Measurements from ENCODE around the gene FREM2.
A peak's percentile ranks its signal among the peaks of the same experiment; 100 is the strongest.

FREM2 gene

DNA sequence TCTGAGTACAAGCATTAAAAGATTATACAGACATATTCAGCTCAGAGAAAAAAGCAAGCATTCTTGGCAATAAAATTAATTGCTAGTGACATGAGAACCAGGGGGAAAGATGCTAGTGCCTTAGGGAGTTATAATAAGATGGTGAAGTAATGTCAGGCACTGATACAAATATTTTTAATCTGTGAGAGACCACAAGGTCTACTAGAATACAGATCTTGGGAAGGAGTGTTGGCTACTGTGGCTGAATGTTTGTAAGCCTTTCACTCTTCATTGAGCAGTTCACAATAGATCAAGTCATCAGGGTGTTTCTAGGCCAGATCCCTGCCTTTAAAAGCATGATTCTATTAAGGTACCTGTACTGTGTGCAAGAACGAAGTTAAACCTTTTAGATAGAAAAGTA, 16.4 kb downstream of the FREM2 start:
- Histone ChIP-seq H3K27ac (ENCODE audit: low read length) (no peak overlapping the region), H3K4me1 (ENCODE audit: low read length) (0 out of 2 replicates have a peak, but pooled peaks cover 12% of the 10 kb centered on the region), H3K4me2 (ENCODE audit: low read depth, low read length) (no peak overlapping the region), H3K9me3 (replicated peaks; ENCODE audit: insufficient read depth, low read length) (no peaks in the 10 kb centered on the region), H3K27me3 (replicated peaks; ENCODE audit: insufficient read depth, low read length) (no peaks in the 10 kb centered on the region), H3K36me3 (replicated peaks; ENCODE audit: insufficient read depth, low read length) (no peaks in the 10 kb centered on the region), H4K20me1 (ENCODE audit: insufficient read depth, low read length) (no peaks in the 10 kb centered on the region), H3K79me2 (ENCODE audit: low read length) (no peaks in the 10 kb centered on the region), H3K9ac (ENCODE audit: low read length) (no peak overlapping the region), H3K4me3 (ENCODE audit: low read length) (no peak overlapping the region), H2AFZ (ENCODE audit: low read length) (no peak overlapping the region), H3F3A (ENCODE audit: insufficient read depth, low read length) (no peaks in the 10 kb centered on the region), H3K9me2 (replicated peaks; ENCODE audit: insufficient read depth, low read length) (no peaks in the 10 kb centered on the region)
- TF ChIP-seq EZH2phosphoT487 (IDR thresholded peaks at IDR 0.05; ENCODE audit: low read length) = no peak
- TF ChIP-seq, protein P1, sequence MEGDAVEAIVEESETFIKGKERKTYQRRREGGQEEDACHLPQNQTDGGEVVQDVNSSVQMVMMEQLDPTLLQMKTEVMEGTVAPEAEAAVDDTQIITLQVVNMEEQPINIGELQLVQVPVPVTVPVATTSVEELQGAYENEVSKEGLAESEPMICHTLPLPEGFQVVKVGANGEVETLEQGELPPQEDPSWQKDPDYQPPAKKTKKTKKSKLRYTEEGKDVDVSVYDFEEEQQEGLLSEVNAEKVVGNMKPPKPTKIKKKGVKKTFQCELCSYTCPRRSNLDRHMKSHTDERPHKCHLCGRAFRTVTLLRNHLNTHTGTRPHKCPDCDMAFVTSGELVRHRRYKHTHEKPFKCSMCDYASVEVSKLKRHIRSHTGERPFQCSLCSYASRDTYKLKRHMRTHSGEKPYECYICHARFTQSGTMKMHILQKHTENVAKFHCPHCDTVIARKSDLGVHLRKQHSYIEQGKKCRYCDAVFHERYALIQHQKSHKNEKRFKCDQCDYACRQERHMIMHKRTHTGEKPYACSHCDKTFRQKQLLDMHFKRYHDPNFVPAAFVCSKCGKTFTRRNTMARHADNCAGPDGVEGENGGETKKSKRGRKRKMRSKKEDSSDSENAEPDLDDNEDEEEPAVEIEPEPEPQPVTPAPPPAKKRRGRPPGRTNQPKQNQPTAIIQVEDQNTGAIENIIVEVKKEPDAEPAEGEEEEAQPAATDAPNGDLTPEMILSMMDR (IDR thresholded peaks at IDR 0.05; ENCODE audit: low read length) = no peak
- TF ChIP-seq EZH2 (optimal IDR thresholded peaks at IDR 0.05; ENCODE audit: low read depth, low read length) = no peak
- no peak for DNase-seq

DNA sequence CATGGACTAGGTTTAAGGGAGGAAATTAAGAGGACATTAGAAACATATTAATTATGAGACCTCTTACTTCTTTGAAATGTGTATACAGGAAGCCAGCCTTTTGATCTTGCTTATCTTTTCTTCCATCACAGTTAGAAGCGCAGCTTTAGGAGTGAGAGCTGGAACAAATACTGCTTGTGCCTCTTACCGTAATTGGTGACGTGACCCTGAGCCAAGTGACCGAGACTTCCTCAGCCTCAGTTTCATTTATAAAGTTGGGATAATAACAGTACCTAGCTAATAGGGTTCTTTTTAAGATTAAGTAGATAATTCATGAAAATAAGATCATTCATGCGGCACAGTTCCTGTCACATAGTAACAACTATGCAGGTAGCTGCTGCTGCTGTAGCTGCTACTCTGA, 18.5 kb downstream of the FREM2 start:
- no peak overlapping the region for H3K27ac ChIP-seq (ENCODE audit: low read length)
- no peaks in the 10 kb centered on the region for H4K20me1 ChIP-seq (ENCODE audit: insufficient read depth, low read length)
- no peaks in the 10 kb centered on the region for H3K27me3 ChIP-seq (replicated peaks; ENCODE audit: insufficient read depth, low read length)
- no peak overlapping the region for H3K4me3 ChIP-seq (ENCODE audit: low read length)
- H3K4me2 ChIP-seq (ENCODE audit: low read depth, low read length) = no peak overlapping the region
- TF ChIP-seq EZH2phosphoT487 (IDR thresholded peaks at IDR 0.05; ENCODE audit: low read length) = no peak
- no peak for TF ChIP-seq EZH2 (optimal IDR thresholded peaks at IDR 0.05; ENCODE audit: low read depth, low read length)
- TF ChIP-seq, protein P1 (IDR thresholded peaks at IDR 0.05; ENCODE audit: low read length) = no peak
- H3K79me2 ChIP-seq (ENCODE audit: low read length) = no peaks in the 10 kb centered on the region
- no peaks in the 10 kb centered on the region for H3K36me3 ChIP-seq (replicated peaks; ENCODE audit: insufficient read depth, low read length)
- H3K9ac ChIP-seq (ENCODE audit: low read length) = no peak overlapping the region
- 0 out of 2 replicates have a peak, but pooled peaks cover 12% of the 10 kb centered on the region for H3K4me1 ChIP-seq (ENCODE audit: low read length)
- DNase-seq = no peak
- no peak overlapping the region for H2AFZ ChIP-seq (ENCODE audit: low read length)
- H3K9me3 ChIP-seq (replicated peaks; ENCODE audit: insufficient read depth, low read length) = no peaks in the 10 kb centered on the region
- no peaks in the 10 kb centered on the region for H3K9me2 ChIP-seq (replicated peaks; ENCODE audit: insufficient read depth, low read length)
- H3F3A ChIP-seq (ENCODE audit: insufficient read depth, low read length) = no peaks in the 10 kb centered on the region

DNA sequence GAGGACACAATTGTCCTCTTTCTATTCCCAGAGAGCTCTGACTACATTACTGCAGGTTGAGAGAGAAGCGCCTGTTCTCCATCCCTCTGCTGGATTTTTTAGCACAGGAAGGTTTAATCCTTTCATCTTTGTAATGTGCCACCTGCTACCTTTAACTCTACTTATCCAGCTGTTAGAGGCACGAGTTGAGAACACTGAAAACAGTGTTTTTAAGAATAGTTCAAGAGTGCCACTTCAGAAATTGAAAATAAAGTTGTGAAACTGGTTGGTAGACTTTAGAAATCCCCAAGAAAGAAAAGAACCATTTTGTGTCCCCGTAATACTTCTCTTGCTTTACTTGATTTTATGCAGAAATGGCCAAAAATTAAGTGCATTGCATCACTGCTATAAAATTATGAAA, 20.6 kb downstream of the FREM2 start:
- TF ChIP-seq EZH2 (optimal IDR thresholded peaks at IDR 0.05; ENCODE audit: low read depth, low read length) (no peak), EZH2phosphoT487 (IDR thresholded peaks at IDR 0.05; ENCODE audit: low read length) (no peak)
- TF ChIP-seq, protein P1 (IDR thresholded peaks at IDR 0.05; ENCODE audit: low read length) = no peak
- Histone ChIP-seq H3K9me2 (replicated peaks; ENCODE audit: insufficient read depth, low read length) (no peaks in the 10 kb centered on the region), H3K27me3 (replicated peaks; ENCODE audit: insufficient read depth, low read length) (no peaks in the 10 kb centered on the region), H2AFZ (ENCODE audit: low read length) (peak overlapping the region; percentile 27; the same call in 1 of the 2 replicates), H3F3A (ENCODE audit: insufficient read depth, low read length) (no peaks in the 10 kb centered on the region), H3K27ac (ENCODE audit: low read length) (peak overlapping the region; percentile 32; the same call in 1 of the 2 replicates), H3K9ac (ENCODE audit: low read length) (no peak overlapping the region), H3K79me2 (ENCODE audit: low read length) (no peaks in the 10 kb centered on the region), H3K4me1 (ENCODE audit: low read length) (0 out of 2 replicates have a peak, but pooled peaks cover 12% of the 10 kb centered on the region), H3K9me3 (replicated peaks; ENCODE audit: insufficient read depth, low read length) (no peaks in the 10 kb centered on the region), H3K4me2 (ENCODE audit: low read depth, low read length) (peak overlapping the region; percentile 32; the same call in 1 of the 2 replicates), H4K20me1 (ENCODE audit: insufficient read depth, low read length) (no peaks in the 10 kb centered on the region), H3K4me3 (ENCODE audit: low read length) (no peak overlapping the region), H3K36me3 (replicated peaks; ENCODE audit: insufficient read depth, low read length) (no peaks in the 10 kb centered on the region)
- peak; percentile 35 for DNase-seq

Data from MM.1S (cell line).